ENCODE data around the gene VCL. TPM values are rescaled to one million over a fixed set of nuclear protein-coding genes. Genes with fewer than 3 reads are reported as not detected.

VCL gene
- total RNA-seq (ENCODE audit: unreplicated experiment), result 42.1 TPM
- long read RNA-seq, partial matches to known transcripts, result 2 of 4 reads
- long read RNA-seq, other reads (novel, unspliced or antisense), result 2 of 4 reads

GRCh38 chr10:73997787-73998622 is at the start of gene VCL:
TSS of gene VCL (plus strand) at chr10:73998116. CDS start at chr10:73998208, 92 bp downstream.
- H3K9me3 Mint-ChIP-seq (ENCODE audit: unreplicated experiment), result peaks cover 10% of the 10 kb centered on the region
- H3K27ac Mint-ChIP-seq (ENCODE audit: unreplicated experiment), result peak within 1 kb of the TSS; percentile 97
- peaks cover 10% of the 10 kb centered on the region for H3K4me1 Mint-ChIP-seq (ENCODE audit: low read depth, unreplicated experiment)
- no peak for TF ChIP-seq CTCF (IDR thresholded peaks at IDR 0.05; ENCODE audit: partially characterized antibody, unreplicated experiment)
- H3K36me3 Mint-ChIP-seq (ENCODE audit: unreplicated experiment), result no peaks in the 10 kb centered on the region
- peak; percentile 99 for DNase-seq
- peaks cover 7% of the 10 kb centered on the region for H3K27me3 Mint-ChIP-seq (ENCODE audit: unreplicated experiment)
- peak within 1 kb of the TSS; percentile 95 for H3K4me3 Mint-ChIP-seq (ENCODE audit: unreplicated experiment)

GRCh38 chr10:73948947-73949633 is 48.8 kb upstream of the VCL start:
- no peak for DNase-seq
- H3K9me3 Mint-ChIP-seq (ENCODE audit: unreplicated experiment), result peaks cover 3% of the 10 kb centered on the region
- H3K27ac Mint-ChIP-seq (ENCODE audit: unreplicated experiment), result no peak overlapping the region
- H3K27me3 Mint-ChIP-seq (ENCODE audit: unreplicated experiment), result no peaks in the 10 kb centered on the region
- TF ChIP-seq CTCF (IDR thresholded peaks at IDR 0.05; ENCODE audit: partially characterized antibody, unreplicated experiment), result no peak
- H3K4me1 Mint-ChIP-seq (ENCODE audit: low read depth, unreplicated experiment), result peaks cover 1% of the 10 kb centered on the region
- no peaks in the 10 kb centered on the region for H3K36me3 Mint-ChIP-seq (ENCODE audit: unreplicated experiment)
- H3K4me3 Mint-ChIP-seq (ENCODE audit: unreplicated experiment), result no peak overlapping the region

- no peak overlapping the region for H3K4me3 Mint-ChIP-seq (ENCODE audit: unreplicated experiment)
- no peak for TF ChIP-seq CTCF (IDR thresholded peaks at IDR 0.05; ENCODE audit: partially characterized antibody, unreplicated experiment)
- H3K27me3 Mint-ChIP-seq (ENCODE audit: unreplicated experiment), result no peaks in the 10 kb centered on the region
- H3K4me1 Mint-ChIP-seq (ENCODE audit: low read depth, unreplicated experiment), result peaks cover 1% of the 10 kb centered on the region
- DNase-seq, result peak; percentile 67
- no peak overlapping the region for H3K27ac Mint-ChIP-seq (ENCODE audit: unreplicated experiment)
- H3K9me3 Mint-ChIP-seq (ENCODE audit: unreplicated experiment), result peaks cover under 1% of the 10 kb centered on the region
- no peaks in the 10 kb centered on the region for H3K36me3 Mint-ChIP-seq (ENCODE audit: unreplicated experiment)
Observed at GRCh38 chr10:73950155-73950948, 47.6 kb upstream of the VCL start.

GRCh38 chr10:73953665-73954064 is 44.3 kb upstream of the VCL start:
- Mint-ChIP-seq H3K27me3 (ENCODE audit: unreplicated experiment) (no peaks in the 10 kb centered on the region), H3K27ac (ENCODE audit: unreplicated experiment) (no peak overlapping the region), H3K9me3 (ENCODE audit: unreplicated experiment) (peaks cover 4% of the 10 kb centered on the region), H3K4me3 (ENCODE audit: unreplicated experiment) (no peak overlapping the region), H3K4me1 (ENCODE audit: low read depth, unreplicated experiment) (peaks cover 1% of the 10 kb centered on the region), H3K36me3 (ENCODE audit: unreplicated experiment) (no peaks in the 10 kb centered on the region)
- DNase-seq, result no peak
- no peak for TF ChIP-seq CTCF (IDR thresholded peaks at IDR 0.05; ENCODE audit: partially characterized antibody, unreplicated experiment)

All from glutamatergic neuron (in vitro differentiated cells).